ENCODE data around the gene MAGEA8. TPM values are rescaled to one million over a fixed set of nuclear protein-coding genes. Genes with fewer than 3 reads are reported as not detected.
"Not testable (repeated sequence)": the region's sequence is repeated elsewhere in the genome, so short reads cannot be mapped to it uniquely, and the experiment has no call there.

Gene MAGEA8
- total RNA-seq, 4 donors from 2014 or later = not detected

- H3K4me1 ChIP-seq = no peaks in the 10 kb centered on the region
- TF ChIP-seq POLR2A (IDR thresholded peaks at IDR 0.05) = no peak
- TF ChIP-seq, protein P1, sequence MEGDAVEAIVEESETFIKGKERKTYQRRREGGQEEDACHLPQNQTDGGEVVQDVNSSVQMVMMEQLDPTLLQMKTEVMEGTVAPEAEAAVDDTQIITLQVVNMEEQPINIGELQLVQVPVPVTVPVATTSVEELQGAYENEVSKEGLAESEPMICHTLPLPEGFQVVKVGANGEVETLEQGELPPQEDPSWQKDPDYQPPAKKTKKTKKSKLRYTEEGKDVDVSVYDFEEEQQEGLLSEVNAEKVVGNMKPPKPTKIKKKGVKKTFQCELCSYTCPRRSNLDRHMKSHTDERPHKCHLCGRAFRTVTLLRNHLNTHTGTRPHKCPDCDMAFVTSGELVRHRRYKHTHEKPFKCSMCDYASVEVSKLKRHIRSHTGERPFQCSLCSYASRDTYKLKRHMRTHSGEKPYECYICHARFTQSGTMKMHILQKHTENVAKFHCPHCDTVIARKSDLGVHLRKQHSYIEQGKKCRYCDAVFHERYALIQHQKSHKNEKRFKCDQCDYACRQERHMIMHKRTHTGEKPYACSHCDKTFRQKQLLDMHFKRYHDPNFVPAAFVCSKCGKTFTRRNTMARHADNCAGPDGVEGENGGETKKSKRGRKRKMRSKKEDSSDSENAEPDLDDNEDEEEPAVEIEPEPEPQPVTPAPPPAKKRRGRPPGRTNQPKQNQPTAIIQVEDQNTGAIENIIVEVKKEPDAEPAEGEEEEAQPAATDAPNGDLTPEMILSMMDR (IDR thresholded peaks at IDR 0.05) = no peak
- intact Hi-C loops (cut with DNase I) = no loop called here
- H3K36me3 ChIP-seq = no peaks in the 10 kb centered on the region
- H3K27ac ChIP-seq = no peak overlapping the region
- no peaks in the 10 kb centered on the region for H3K9me3 ChIP-seq
- DNase-seq = no peak
- no peak overlapping the region for H3K4me3 ChIP-seq (replicated peaks in 1 of 3)
- H3K27me3 ChIP-seq = no peaks in the 10 kb centered on the region
Observed at GRCh38 chrX:149908727-149909126, 27.7 kb downstream of the MAGEA8 start.

GRCh38 chrX:149909324-149910177, 28.6 kb downstream of the MAGEA8 start:
- WGBS, 2 donors = 89% methylated on average over 1 of the region's 4 CpGs; no CpG with 5 or more reads in 1 of the 2 donors
- H3K36me3 ChIP-seq = no peaks in the 10 kb centered on the region
- intact Hi-C loops (cut with DNase I) = no loop called here
- no peak for DNase-seq
- H3K4me1 ChIP-seq = no peaks in the 10 kb centered on the region
- TF ChIP-seq, protein P1 (IDR thresholded peaks at IDR 0.05) = no peak
- TF ChIP-seq POLR2A (IDR thresholded peaks at IDR 0.05) = no peak
- H3K4me3 ChIP-seq (replicated peaks in 1 of 3) = no peak overlapping the region
- no peaks in the 10 kb centered on the region for H3K27me3 ChIP-seq
- no peaks in the 10 kb centered on the region for H3K9me3 ChIP-seq
- H3K27ac ChIP-seq = no peak overlapping the region

- no peak for DNase-seq
- Histone ChIP-seq H3K4me1 (no peaks in the 10 kb centered on the region), H3K36me3 (no peaks in the 10 kb centered on the region), H3K4me3 (replicated peaks in 1 of 3) (no peak overlapping the region), H3K27me3 (no peaks in the 10 kb centered on the region), H3K27ac (no peak overlapping the region), H3K9me3 (no peaks in the 10 kb centered on the region)
- intact Hi-C loops (cut with DNase I) = no loop called here
- WGBS, 2 donors = 91 to 95% methylated on average over 9 of the region's 9 CpGs
- TF ChIP-seq, protein P1 (IDR thresholded peaks at IDR 0.05) = no peak
- no peak for TF ChIP-seq POLR2A (IDR thresholded peaks at IDR 0.05)
Observed at GRCh38 chrX:149910178-149910695, 29.3 kb downstream of the MAGEA8 start.

DNA sequence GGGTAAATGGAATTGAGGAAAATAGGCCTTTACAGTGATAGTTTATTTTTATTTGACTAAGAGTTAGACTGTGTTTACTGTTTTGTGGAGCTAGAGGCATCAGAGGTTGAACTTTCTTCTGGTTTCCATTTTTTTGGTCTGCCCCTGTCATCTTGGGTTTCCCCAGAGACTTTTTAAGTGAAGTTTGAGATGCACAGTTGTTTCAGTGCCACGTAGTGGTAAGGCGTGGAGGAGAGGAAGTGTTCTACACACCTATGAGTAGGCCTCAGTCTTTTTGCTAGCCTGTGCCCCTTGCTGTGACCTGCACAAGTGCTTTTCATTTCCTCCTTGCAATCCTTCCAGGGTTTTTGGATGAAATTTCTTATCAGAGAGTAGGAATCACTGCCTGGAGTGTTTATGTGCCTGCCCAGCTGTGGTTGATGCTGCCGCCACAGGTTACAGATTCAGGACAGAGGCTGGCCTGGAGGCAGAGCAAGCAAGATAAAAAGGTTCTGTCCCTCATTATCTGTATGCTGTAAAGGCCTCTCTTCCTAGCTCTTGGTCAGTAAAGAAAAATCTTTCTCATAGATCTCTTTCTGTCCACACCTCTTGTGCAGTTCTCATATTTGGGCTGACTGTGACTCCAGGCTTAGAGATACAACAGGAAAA, 35.9 kb downstream of the MAGEA8 start:
- H3K36me3 ChIP-seq = no peaks in the 10 kb centered on the region
- no peak for DNase-seq
- H3K9me3 ChIP-seq = no peaks in the 10 kb centered on the region
- no peaks in the 10 kb centered on the region for H3K27me3 ChIP-seq
- H3K4me1 ChIP-seq = no peaks in the 10 kb centered on the region
- H3K4me3 ChIP-seq (replicated peaks in 1 of 3) = no peak overlapping the region
- 68 to 87% methylated on average over 3 of the region's 3 CpGs for WGBS, 2 donors
- TF ChIP-seq POLR2A (IDR thresholded peaks at IDR 0.05) = no peak
- TF ChIP-seq, protein P1 (IDR thresholded peaks at IDR 0.05) = no peak
- no peak overlapping the region for H3K27ac ChIP-seq
- intact Hi-C loops (cut with DNase I) = no loop called here

- intact Hi-C loops (cut with DNase I); H3K36me3 ChIP-seq; H3K9me3 ChIP-seq; H3K27me3 ChIP-seq; H3K4me3 ChIP-seq (replicated peaks in 1 of 3); H3K4me1 ChIP-seq; H3K27ac ChIP-seq; DNase-seq: not testable (repeated sequence)
- WGBS, 2 donors = no CpG with 5 or more reads among the region's 4 CpGs
Observed at GRCh38 chrX:149923836-149924235, 42.9 kb downstream of the MAGEA8 start.

DNA sequence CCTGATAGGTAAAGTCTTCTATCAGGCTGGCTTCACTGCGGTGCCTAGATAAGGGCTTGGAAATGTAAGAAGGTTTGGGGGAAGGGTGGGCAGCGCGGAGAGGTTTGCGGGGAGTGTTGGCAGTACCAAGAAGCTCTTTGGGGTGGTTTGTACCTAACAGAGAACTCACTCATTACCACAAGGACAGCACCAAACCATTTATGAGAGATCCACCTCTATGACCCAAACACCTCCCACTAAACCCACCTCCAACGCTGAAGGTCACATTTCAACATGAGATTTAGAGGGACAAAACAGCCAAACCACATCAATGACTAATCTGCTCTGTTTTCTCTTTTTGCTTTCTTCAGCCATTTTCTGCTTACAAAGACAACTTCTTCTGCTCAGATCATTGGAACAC, 43.5 kb downstream of the MAGEA8 start:
- H3K4me3 ChIP-seq (replicated peaks in 1 of 3); intact Hi-C loops (cut with DNase I); H3K36me3 ChIP-seq; H3K9me3 ChIP-seq; H3K27me3 ChIP-seq; DNase-seq; H3K4me1 ChIP-seq; H3K27ac ChIP-seq: not testable (repeated sequence)
- no CpG with 5 or more reads among the region's 5 CpGs for WGBS, 2 donors

DNA sequence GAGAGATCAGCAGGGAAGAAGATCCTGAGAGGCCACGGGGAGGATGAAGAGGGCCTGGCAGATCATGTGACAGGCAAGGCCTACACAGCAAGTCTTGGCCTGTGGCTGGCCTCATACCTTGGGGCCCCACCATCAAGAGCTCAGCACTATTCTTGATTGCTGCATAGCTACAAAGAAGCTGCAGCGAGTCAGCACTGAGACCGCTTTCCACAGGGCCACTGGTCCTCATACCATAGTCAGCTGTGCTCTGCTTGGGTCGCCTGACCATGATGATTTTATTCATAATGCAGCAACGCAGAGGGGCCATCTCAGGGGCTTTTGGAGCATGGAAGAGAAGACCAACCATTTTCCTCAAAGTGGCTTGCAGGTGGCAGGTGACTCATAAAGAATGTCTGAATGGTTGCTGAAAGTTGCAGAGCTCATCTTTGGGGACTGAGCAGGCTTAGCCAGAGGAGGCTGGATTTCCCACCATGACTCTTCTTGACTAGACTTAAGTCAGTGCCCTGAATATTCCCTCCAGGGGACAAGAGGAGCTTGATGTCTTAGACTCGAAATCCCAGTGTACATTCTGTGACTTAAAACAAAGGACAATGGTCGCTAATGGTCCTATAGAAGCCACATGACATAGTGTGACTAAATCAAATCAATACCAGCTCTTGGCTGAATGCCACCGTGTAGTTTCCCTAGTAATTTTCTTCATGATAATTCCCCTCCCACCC, 46.4 kb downstream of the MAGEA8 start:
- H3K36me3 ChIP-seq; H3K27me3 ChIP-seq; H3K4me1 ChIP-seq; intact Hi-C loops (cut with DNase I); DNase-seq; H3K27ac ChIP-seq; H3K4me3 ChIP-seq (replicated peaks in 1 of 3); H3K9me3 ChIP-seq: not testable (repeated sequence)
- WGBS, 2 donors = no CpG with 5 or more reads among the region's 8 CpGs

DNA sequence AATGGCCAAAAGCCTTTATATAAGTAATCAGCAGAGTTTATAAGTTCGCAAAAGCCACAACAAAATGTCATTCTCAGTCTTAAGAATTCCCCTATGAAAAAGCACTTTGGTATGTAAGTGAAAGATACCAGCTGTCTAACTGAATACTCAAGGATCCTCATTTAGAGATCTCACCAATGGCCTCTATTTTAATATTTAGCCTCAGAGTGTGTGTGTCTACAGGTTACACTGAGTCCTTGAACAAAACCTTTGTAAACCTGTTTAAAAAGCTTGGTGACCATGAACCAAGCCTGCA, 46.9 kb downstream of the MAGEA8 start:
- intact Hi-C loops (cut with DNase I); H3K4me3 ChIP-seq (replicated peaks in 1 of 3); H3K27ac ChIP-seq; H3K36me3 ChIP-seq; H3K9me3 ChIP-seq; H3K4me1 ChIP-seq; DNase-seq; H3K27me3 ChIP-seq: not testable (repeated sequence)
- no CpG with 5 or more reads among the region's 1 CpG for WGBS, 2 donors
